Breast epithelium (tissue), 4 donors: ENCODE results near the gene TMEM178B. TPM values are rescaled to one million over a fixed set of nuclear protein-coding genes. Genes with fewer than 3 reads are reported as not detected.

Experiments used
- DNase-seq, 2 donors: peaks; one replicate each; pipeline ENCODE4 v3.0.0-alpha.2; 2019; ENCODE audit warnings: low spot score in 2 of 2
- H3K27ac ChIP-seq, 2 donors: fragments of 200-600 bp; sonication (generic) in 1 of 2; one replicate each; pipeline ENCODE4 v1.5.1; 2016 to 2019; ENCODE audit warnings: mild to moderate bottlenecking in 1 of 2
- H3K27me3 ChIP-seq, 2 donors: fragments of 200-600 bp; sonication (generic) in 1 of 2; one replicate each; pipeline versions ENCODE4 v1.5.1 to v1.6.0; 2017 to 2019; ENCODE audit warnings: control low read depth in 1 of 2, mild to moderate bottlenecking in 1 of 2
- H3K36me3 ChIP-seq: fragments of 200-600 bp; one replicate; pipeline ENCODE4 v1.5.1; 2019
- H3K4me1 ChIP-seq, 2 donors: fragments of 200-600 bp; sonication (generic); one replicate each; pipeline ENCODE4 v1.5.1; 2016 to 2019; ENCODE audit warnings: control low read depth in 1 of 2
- H3K4me3 ChIP-seq, 3 donors: fragments of 200-600 bp; sonication (generic); 1 replicate in 2 of 3; 2 replicates in 1 of 3; pipeline ENCODE4 v1.5.1; 2016 to 2019; ENCODE audit warnings: mild to moderate bottlenecking in 3 of 3, moderate library complexity in 2 of 3
- H3K9me3 ChIP-seq, 2 donors: fragments of 200-600 bp; sonication (generic) in 1 of 2; one replicate each; pipeline ENCODE4 v1.5.1; 2016 to 2019; ENCODE audit warnings: control low read depth in 1 of 2
- POLR2A ChIP-seq: fragments of 450-650 bp; IDR thresholded peaks from one replicate; pipeline ENCODE4 v1.6.1; 2016; ENCODE audit warnings: antibody characterized with exemption, mild to moderate bottlenecking, moderate library complexity
- POLR2AphosphoS5 ChIP-seq, 3 donors: sonication (generic); formaldehyde crosslinking; IDR thresholded peaks; one replicate each; pipeline ENCODE4 v1.6.1; 2017; ENCODE audit warnings: antibody characterized with exemption in 3 of 3
- intact Hi-C: fragments of 100-400 bp; cut with DNase I; formaldehyde crosslinking; loops from one replicate; pipeline ENCODE4 v1.15.1; 2023; ENCODE audit warnings: low total_unique reads
- total RNA-seq, 3 donors: library from RNA; depleted of rRNA; stranded (reverse); fragments of >200 nt; gene quantifications; one replicate each; pipeline ENCODE4 v1.1.0, GENCODE V29; 2016
- TF ChIP-seq, protein P1 (sequence below), 3 donors: fragments of 450-650 bp; IDR thresholded peaks; one replicate each; pipeline ENCODE4 v1.5.1; 2016 to 2017; ENCODE audit warnings: antibody characterized with exemption in 3 of 3, mild to moderate bottlenecking in 3 of 3, moderate library complexity in 3 of 3

TMEM178B gene
- total RNA-seq, 3 donors from 2014 or later, result 0.33 to 0.88 (median 0.64) TPM

DNA sequence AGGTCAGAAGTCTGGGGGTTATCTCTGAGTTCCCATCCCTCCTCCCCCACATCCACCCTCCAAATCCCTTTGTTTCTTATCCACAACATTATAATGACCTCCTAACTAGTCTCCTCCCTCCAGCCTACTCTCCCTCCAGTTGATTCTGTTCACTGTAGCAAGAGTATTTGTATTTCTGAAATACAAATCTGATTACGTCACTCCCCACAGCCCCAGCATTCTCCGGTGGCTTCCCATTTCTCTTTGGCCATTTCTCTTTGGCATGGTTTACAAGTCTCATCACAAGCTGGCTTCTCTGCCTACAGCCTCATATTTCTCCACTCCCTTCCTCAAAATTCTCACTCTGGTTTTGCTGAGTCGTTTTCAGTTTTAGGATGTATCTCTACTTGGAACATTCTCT lies 34.5 kb upstream of the TMEM178B start:
- intact Hi-C loops, result no loop called here
- H3K9me3 ChIP-seq, result no peaks in the 10 kb centered on the region
- H3K27ac ChIP-seq, result no peak overlapping the region
- no peak overlapping the region for H3K4me3 ChIP-seq
- no peak for TF ChIP-seq POLR2AphosphoS5 (IDR thresholded peaks at IDR 0.05)
- TF ChIP-seq, protein P1, sequence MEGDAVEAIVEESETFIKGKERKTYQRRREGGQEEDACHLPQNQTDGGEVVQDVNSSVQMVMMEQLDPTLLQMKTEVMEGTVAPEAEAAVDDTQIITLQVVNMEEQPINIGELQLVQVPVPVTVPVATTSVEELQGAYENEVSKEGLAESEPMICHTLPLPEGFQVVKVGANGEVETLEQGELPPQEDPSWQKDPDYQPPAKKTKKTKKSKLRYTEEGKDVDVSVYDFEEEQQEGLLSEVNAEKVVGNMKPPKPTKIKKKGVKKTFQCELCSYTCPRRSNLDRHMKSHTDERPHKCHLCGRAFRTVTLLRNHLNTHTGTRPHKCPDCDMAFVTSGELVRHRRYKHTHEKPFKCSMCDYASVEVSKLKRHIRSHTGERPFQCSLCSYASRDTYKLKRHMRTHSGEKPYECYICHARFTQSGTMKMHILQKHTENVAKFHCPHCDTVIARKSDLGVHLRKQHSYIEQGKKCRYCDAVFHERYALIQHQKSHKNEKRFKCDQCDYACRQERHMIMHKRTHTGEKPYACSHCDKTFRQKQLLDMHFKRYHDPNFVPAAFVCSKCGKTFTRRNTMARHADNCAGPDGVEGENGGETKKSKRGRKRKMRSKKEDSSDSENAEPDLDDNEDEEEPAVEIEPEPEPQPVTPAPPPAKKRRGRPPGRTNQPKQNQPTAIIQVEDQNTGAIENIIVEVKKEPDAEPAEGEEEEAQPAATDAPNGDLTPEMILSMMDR (IDR thresholded peaks at IDR 0.05), result no peak
- no peaks in the 10 kb centered on the region for H3K4me1 ChIP-seq
- no peaks in the 10 kb centered on the region for H3K36me3 ChIP-seq
- no peak for DNase-seq
- H3K27me3 ChIP-seq, result no peaks in the 10 kb centered on the region

DNA sequence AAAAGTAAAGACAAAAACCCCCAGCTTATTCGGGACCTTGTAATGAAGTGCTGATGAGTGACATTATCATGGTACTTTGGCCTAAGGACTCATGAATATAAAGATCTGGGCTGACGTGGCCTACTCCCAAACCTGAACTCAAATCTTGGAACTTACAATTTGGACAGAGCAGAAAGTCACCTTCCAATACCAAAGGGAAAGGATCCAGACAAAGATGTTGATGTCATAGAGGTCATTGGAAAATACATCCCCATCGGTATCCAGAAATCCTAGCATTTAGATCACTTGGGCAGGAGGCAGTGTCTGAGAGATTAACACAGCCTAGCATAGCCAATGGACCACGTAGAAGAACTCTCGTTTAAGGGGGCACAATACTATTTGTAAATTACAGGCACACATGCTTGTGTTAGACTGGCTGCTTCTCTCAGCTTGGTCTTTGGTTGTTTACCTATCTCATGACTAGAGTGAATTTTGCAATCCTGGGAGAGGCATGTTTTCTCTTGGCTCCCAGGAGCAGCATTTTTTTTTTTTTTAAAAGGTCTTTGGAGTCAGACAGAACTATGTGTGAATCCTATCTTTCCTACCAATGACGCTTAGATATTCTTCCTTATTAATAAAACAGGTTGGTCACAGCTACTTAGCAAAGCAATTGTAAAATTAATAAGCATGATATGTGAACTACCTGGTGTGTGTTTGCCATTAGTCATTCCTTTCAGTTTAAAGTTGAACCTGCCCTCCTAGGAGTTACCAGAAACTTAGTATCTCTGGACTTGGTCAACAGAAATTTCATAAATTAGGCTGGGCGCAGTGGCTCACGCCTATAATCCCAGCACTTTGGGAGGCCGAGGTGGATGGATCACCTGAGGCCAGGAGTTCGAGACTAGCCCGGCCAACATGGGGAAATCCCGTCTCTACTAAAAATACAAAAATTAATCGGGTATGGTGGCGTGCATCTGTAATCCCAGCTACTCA lies 31.4 kb upstream of the TMEM178B start:
- Histone ChIP-seq H3K9me3 (no peaks in the 10 kb centered on the region), H3K4me1 (no peaks in the 10 kb centered on the region), H3K27me3 (no peaks in the 10 kb centered on the region), H3K36me3 (no peaks in the 10 kb centered on the region), H3K27ac (no peak overlapping the region), H3K4me3 (no peak overlapping the region)
- intact Hi-C loops, result no loop called here
- TF ChIP-seq, protein P1 (IDR thresholded peaks at IDR 0.05), result no peak
- no peak for TF ChIP-seq POLR2A
- TF ChIP-seq POLR2AphosphoS5 (IDR thresholded peaks at IDR 0.05), result no peak
- DNase-seq, result no peak

DNA sequence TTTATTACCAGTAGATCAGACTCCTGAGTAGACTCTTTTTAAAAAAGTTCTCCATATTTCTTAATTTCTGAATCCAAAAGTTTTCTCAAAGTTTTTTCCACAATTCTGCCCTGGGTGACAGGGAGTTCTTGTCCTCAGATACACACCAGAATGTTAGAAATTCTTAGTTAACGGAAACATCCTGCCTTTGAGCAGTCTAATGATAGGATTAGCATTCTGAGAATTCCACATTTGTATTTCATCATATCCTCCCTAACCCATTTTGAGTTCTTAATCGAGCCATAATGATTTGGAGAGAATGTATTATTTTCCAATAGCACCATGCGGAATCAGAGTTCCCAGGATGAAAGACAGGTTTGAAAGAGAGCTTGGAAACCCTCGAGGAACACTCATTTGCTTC lies 30.2 kb upstream of the TMEM178B start:
- DNase-seq, result no peak
- Histone ChIP-seq H3K36me3 (no peaks in the 10 kb centered on the region), H3K27ac (no peak overlapping the region), H3K4me1 (no peaks in the 10 kb centered on the region), H3K4me3 (no peak overlapping the region), H3K9me3 (no peaks in the 10 kb centered on the region), H3K27me3 (no peaks in the 10 kb centered on the region)
- TF ChIP-seq POLR2AphosphoS5 (IDR thresholded peaks at IDR 0.05) (no peak), POLR2A (no peak)
- TF ChIP-seq, protein P1 (IDR thresholded peaks at IDR 0.05), result no peak
- intact Hi-C loops, result no loop called here

DNA sequence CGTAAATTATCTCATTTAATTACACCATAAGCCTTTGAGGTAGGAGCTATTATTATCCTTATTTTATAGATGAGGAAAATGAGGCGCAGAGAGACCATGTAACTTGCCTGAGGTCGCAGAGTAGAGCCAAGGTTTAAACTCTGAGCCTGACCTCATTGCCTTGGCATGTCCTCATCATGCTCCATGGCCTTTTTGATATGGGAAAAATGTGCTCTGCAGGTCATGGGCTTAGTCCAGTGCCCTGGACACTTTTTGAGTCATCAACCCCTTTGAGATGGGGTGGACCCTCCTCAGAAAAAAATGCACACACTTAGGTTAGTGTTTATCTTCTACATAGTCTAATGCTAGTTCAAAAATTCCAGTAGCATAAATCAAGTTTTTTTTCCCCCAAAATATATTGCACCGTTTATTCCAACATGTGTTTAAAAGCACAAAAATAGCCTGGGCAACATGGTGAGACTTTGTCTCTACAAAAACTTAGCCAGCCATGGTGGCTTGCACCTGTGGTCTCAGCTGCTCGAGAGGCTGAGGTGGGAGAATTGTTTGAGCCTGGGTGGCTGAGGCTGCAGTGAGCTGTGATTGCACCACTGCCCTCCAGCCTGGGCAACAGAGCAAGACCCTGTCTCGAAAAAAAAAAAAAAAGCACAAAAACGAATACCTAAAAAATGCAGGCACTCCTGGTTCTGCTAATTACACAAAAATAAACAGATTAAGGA lies 28.6 kb upstream of the TMEM178B start:
- intact Hi-C loops, result no loop called here
- Histone ChIP-seq H3K36me3 (no peaks in the 10 kb centered on the region), H3K27me3 (no peaks in the 10 kb centered on the region), H3K4me1 (no peaks in the 10 kb centered on the region), H3K4me3 (no peak overlapping the region), H3K27ac (no peak overlapping the region), H3K9me3 (no peaks in the 10 kb centered on the region)
- DNase-seq, result no peak
- TF ChIP-seq POLR2AphosphoS5 (IDR thresholded peaks at IDR 0.05), result no peak

DNA sequence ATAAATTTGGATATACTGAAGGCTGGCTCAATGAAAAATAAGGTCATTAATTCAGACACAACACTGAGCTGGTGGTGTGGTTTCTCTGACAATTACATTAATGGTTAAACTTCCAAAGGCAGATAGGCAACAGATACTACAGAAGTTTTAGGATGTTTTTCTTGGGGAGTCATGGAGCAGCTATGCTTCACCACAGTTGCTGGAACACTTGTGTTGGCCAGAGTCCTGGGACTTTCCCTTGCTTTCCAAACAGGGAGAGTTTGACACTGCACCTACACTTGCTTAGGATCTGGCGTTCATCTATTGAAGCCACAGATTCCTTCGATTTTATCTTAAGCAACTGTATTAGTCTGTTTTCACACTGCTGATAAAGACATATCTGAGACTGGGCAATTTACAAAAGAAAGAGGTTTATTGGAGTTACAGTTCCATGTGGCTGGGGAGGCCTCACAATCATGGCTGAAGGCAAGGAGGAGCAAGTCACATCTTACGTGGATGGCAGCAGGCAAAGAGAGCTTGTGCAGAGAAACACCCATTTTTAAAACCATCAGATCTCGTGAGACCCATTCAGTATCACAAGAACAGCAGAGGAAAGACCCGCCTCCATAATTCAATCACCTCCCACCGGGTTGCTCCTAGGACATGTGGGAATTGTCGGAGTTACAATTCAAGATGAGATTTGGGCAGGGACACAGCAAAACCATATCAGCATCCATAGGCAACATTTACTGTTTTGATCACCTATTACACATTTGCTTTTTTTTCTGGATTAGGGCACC lies 27.8 kb upstream of the TMEM178B start:
- Histone ChIP-seq H3K27ac (no peak overlapping the region), H3K27me3 (no peaks in the 10 kb centered on the region), H3K4me1 (no peaks in the 10 kb centered on the region), H3K9me3 (no peaks in the 10 kb centered on the region), H3K36me3 (no peaks in the 10 kb centered on the region), H3K4me3 (no peak overlapping the region)
- intact Hi-C loops, result no loop called here
- no peak for TF ChIP-seq POLR2A
- no peak for TF ChIP-seq POLR2AphosphoS5 (IDR thresholded peaks at IDR 0.05)
- DNase-seq, result no peak
